Activated CD4-positive, alpha-beta T cell treated with anti-CD3 and anti-CD28 coated beads, Interleukin-2, Interleukin-6, amounts not matched to agents 100 ng/mL and 50 ng/mL, durations not matched to agents 16 hours and 8 hours (primary cell): ENCODE data around the gene B3GALT4.

Experiments used
- DNase-seq: peaks from one replicate; pipeline ENCODE4 v3.0.0-alpha.2; 2020

B3GALT4 gene

DNA sequence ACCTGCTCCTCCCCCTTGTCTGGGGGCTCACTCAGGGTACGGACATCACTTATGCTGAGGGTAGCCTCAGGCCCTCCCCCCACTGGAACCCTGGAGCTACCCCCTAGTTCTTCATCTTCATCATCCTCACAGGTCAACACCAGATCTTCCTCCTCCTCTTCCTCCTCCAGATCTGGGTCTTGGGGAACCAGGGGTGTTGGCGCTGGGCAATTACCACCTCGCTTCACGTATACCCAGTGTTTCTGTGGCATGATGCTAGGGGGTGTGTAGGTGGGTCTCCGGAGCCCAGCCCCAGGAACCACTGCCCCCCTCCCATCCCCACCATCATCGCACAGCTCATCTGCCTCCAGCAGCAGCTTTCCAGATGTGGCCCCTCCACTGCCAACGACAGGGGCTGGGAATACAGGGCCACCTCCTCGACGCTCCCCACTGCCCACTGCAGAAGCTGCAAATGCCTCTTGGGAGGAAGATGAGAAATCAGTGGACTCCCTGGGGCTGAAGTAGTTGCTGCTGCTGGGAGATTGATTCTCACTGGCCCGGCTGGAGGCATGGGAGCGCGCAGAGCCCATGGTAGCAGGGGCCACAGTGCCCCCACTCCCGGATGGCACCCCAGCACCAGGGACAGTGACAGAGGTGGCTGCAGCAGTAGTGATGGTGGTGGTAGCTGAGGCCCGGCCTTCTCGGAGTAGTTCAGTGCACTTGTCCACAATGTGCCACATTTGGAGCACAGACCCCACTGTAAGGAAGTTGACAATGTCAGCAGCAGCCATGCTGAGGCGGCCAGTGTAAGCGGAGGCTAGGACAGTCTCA is 39.1 kb downstream of the B3GALT4 start:
- no peak for DNase-seq

- DNase-seq: no peak
Observed at GRCh38 chr6:33316603-33317418, 39.9 kb downstream of the B3GALT4 start.

- DNase-seq: no peak
Observed at GRCh38 chr6:33317419-33317668, 40.4 kb downstream of the B3GALT4 start.

DNA sequence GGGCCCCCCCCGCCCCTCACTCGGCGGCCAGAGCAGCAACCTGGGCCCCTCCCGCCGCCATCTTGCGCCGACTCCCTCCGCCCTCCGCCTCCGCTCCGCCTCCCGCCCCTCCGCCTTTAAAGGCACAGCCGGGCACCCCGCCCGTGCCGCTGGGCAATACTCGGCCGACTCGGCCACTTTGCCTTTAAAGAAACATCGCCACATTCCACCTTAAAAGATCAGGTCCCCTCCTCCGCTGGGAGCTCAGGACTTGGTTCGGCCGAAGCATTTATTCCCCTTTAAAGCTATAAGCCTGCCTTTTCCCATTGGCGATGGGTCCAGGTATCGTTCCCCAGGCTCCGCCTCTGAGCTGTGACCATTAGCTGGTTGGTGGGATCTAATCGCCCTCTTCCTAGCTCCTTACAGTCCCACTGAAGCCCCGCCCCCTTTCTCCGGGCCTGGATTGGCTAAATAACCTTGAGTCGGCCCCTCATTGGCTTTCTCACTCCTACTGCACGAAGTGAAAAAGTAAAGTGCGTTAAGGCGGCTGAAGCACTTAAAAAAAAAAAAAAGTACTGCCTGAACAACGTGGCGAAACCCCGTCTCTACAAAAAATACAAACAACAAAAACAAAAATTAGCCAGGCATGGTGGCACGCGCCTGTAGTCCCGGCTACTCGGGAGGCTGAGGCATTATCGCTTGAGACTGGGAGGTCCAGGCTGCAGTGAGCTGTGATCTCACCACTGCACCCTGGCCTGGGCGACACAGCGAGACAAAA is 40.9 kb downstream of the B3GALT4 start, which contains the start of gene ZBTB22:
Gene ZBTB22 (minus strand): TSS at position 76 of the 757 bp plus-strand sequence. CDS start 828 bp downstream, outside the sequence.
- DNase-seq: peak; percentile 97

DNA sequence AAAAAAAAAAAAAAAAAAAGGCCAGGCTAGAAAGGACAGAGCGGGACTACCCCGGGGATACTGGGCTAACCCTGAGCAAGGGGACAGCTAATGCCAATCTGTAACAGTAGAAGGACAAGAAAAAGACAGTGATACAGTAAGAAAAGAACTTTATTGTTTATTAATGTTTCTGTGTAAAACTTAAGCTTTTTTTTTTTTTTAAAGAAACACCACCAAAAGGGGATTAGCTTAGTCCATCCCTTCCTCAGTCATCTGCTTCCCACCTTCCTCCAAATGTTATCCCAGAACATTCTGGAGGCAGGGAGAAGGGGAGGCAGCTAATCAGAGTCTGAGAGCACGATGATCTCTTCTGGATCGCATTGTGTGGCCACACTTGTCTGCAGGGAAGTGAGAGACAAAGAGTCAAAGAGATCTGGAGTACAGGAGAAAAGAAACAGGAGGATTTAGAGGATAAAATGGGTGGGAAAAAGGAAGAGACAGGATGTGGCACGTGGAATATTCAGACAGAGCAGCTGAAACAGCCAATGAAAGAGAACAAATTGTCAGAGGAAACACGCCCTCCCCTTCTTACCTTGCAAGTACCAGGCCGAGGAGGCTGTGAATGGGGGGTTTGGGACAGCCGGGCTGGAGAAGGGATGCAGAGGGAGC is 41.6 kb downstream of the B3GALT4 start:
- no peak for DNase-seq

GRCh38 chr6:33319939-33320314 is 43.0 kb downstream of the B3GALT4 start:
- no peak for DNase-seq

- no peak for DNase-seq
Observed at GRCh38 chr6:33320315-33321181, 43.6 kb downstream of the B3GALT4 start.

DNA sequence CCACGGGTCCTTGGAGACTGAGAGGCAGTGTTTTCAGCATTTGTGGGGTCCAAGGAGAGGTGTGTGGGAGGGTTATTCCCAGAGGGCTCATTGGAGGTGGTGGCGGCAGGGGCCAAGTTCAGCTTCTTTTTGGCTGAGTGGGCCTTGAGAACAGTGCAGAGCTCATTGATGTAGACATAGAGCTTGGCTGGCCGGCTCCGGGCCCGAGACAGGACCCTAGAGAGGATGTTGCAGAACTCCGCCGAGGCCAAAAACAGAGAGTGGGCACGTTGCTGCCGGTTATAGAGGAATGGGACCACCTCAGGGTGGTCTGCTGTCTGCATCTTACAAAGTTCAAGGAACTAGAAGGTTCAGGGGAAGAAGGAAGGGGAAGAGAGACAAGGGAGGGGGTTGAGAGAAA is 44.3 kb downstream of the B3GALT4 start:
- DNase-seq: no peak

GRCh38 chr6:33323623-33323948 is 46.7 kb downstream of the B3GALT4 start:
- no peak for DNase-seq

DNA sequence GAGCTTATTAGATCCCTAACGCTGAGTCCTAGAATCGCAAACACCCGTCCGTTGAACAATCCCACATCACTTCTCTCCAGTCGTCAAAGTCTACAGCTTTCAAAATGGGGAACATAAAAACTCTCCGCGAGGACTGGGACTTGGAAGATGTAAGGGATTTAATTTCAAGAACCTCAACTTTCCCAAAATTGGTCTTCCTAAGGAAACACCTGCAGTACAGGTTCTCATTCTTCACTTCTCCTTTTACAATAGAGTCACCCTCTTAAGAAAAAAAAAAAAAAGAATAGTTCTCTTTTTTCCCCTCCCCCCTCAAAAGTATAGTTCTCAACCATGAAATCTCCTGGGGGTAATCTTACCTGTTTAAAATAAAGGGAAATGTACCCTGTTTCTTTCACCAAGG is 47.2 kb downstream of the B3GALT4 start:
- no peak for DNase-seq
